OCI-LY3 (cell line): ENCODE results near the gene WAS.
"Not testable (repeated sequence)": the region's sequence is repeated elsewhere in the genome, so short reads cannot be mapped to it uniquely, and the experiment has no call there.

Experiments
- H2AFZ ChIP-seq: fragments of 200-600, 300-600 bp; shearing (Covaris generic); 2 replicates; pipeline ENCODE4 v1.6.0; 2014; ENCODE audit warnings: antibody characterized with exemption, low read depth, low read length
- H3K27ac ChIP-seq: fragments of 200-600, 300-600 bp; sonication (generic); 2 replicates; pipeline ENCODE4 v1.5.1; 2014; ENCODE audit warnings: mild to moderate bottlenecking, low read length, moderate library complexity, mixed read lengths
- H3K27me3 ChIP-seq: fragments of 200-600, 300-600 bp; sonication (generic); 2 replicates; pipeline ENCODE4 v1.6.1; 2014; ENCODE audit warnings: low read depth, low read length, mixed read lengths
- H3K36me3 ChIP-seq: fragments of 200-600, 300-600 bp; sonication (generic); replicated peaks from 2 replicates; pipeline ENCODE3; 2014; ENCODE audit warnings: low read depth, low read length, mixed read lengths
- H3K4me1 ChIP-seq: fragments of 300-600, 200-600 bp; sonication (generic); 2 replicates; pipeline ENCODE4 v1.6.1; 2014; ENCODE audit warnings: low read length, mixed read lengths
- H3K4me2 ChIP-seq: fragments of 200-600, 300-600 bp; sonication (generic); 2 replicates; pipeline ENCODE4 v1.6.1; 2014; ENCODE audit warnings: low read length, mixed read lengths
- H3K4me3 ChIP-seq: fragments of 300-600, 200-600 bp; sonication (generic); 2 replicates; pipeline ENCODE4 v1.5.1; 2014; ENCODE audit warnings: antibody characterized with exemption, mild to moderate bottlenecking, low read length, moderate library complexity
- H3K79me2 ChIP-seq: fragments of 300-600, 200-600 bp; shearing (Covaris generic); 2 replicates; pipeline ENCODE4 v1.6.1; 2014; ENCODE audit warnings: mild to moderate bottlenecking, low read length, mixed read lengths
- H3K9ac ChIP-seq: fragments of 300-600, 200-600 bp; shearing (Covaris generic); 2 replicates; pipeline ENCODE4 v1.6.0; 2014; ENCODE audit warnings: mild to moderate bottlenecking, low read length, moderate library complexity
- H3K9me3 ChIP-seq: fragments of 200-600, 300-600 bp; shearing (Covaris generic); 2 replicates; pipeline ENCODE4 v1.6.1; 2014; ENCODE audit warnings: low read length, mixed read lengths; ENCODE audit not compliant: insufficient read depth
- H4K20me1 ChIP-seq: fragments of 200-600, 300-600 bp; sonication (generic); 2 replicates; pipeline ENCODE4 v1.6.1; 2016; ENCODE audit warnings: low read length, mixed read lengths; ENCODE audit not compliant: insufficient read depth
- EZH2phosphoT487 ChIP-seq: fragments of 200-600 bp; shearing (Covaris generic); IDR thresholded peaks from 2 replicates; pipeline ENCODE4 v1.6.1; 2018; ENCODE audit warnings: antibody characterized with exemption, mixed run types, low read depth
- TF ChIP-seq, protein P1 (sequence below): fragments of 200-600, 300-600 bp; sonication (generic); IDR thresholded peaks from 2 replicates; pipeline ENCODE4 v1.5.1; 2014; ENCODE audit warnings: antibody characterized with exemption, low read length, low read depth

WAS gene

DNA sequence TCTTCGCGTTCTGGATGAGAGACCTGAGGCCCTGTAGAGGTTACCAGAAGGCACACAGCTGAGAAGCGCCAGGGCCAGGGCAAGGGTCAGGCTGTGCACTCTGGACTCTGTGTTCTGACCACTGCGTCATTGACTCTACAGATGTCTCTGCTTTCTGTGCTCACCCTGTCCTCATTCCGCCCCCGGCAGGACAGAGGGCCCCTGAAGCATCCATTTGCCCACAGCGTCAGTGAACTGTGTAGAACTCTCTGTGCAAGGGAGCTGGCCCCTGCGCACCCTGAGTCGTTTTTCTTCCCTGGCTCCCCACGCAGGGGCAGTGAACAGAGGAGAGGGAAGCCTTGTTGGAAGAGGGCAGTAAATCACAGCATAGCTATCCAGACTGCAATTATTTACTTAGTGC is 6.1 kb upstream of the WAS start:
- no peaks in the 10 kb centered on the region for H4K20me1 ChIP-seq
- H3K9ac ChIP-seq: peak overlapping the region; percentile 98
- no peaks in the 10 kb centered on the region for H3K27me3 ChIP-seq
- no peaks in the 10 kb centered on the region for H3K9me3 ChIP-seq
- H3K36me3 ChIP-seq: no peaks in the 10 kb centered on the region
- no peak overlapping the region for H3K27ac ChIP-seq
- H3K79me2 ChIP-seq: peaks cover 25% of the 10 kb centered on the region
- H2AFZ ChIP-seq: no peak overlapping the region
- peak overlapping the region; percentile 80 for H3K4me2 ChIP-seq
- peaks cover 19% of the 10 kb centered on the region; the same call in 1 of the 2 replicates for H3K4me1 ChIP-seq
- TF ChIP-seq, protein P1, sequence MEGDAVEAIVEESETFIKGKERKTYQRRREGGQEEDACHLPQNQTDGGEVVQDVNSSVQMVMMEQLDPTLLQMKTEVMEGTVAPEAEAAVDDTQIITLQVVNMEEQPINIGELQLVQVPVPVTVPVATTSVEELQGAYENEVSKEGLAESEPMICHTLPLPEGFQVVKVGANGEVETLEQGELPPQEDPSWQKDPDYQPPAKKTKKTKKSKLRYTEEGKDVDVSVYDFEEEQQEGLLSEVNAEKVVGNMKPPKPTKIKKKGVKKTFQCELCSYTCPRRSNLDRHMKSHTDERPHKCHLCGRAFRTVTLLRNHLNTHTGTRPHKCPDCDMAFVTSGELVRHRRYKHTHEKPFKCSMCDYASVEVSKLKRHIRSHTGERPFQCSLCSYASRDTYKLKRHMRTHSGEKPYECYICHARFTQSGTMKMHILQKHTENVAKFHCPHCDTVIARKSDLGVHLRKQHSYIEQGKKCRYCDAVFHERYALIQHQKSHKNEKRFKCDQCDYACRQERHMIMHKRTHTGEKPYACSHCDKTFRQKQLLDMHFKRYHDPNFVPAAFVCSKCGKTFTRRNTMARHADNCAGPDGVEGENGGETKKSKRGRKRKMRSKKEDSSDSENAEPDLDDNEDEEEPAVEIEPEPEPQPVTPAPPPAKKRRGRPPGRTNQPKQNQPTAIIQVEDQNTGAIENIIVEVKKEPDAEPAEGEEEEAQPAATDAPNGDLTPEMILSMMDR: no peak
- no peak for TF ChIP-seq EZH2phosphoT487
- H3K4me3 ChIP-seq: peak overlapping the region; percentile 100

DNA sequence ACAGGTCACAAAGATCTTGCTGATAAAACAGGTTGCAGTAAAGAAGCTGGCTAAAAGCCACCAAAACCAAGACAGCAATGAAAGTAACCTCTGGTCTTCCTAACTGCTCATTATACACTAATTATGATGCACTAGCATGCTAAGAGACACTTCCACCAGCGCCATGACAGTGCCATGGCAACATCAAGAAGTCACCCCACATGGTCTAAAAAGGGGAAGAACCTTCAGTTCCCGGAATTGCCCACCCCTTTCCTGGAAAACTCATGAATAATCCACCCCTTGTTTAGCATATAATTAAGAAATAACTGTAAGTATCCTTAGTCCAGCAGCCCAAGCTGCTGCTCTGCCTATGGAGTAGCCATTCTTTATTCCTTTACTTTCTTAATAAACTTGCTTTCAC is 3.1 kb upstream of the WAS start:
- H3K9me3 ChIP-seq, H4K20me1 ChIP-seq, H2AFZ ChIP-seq, H3K4me2 ChIP-seq, H3K9ac ChIP-seq, H3K36me3 ChIP-seq, H3K4me3 ChIP-seq, H3K27me3 ChIP-seq, H3K27ac ChIP-seq: not testable (repeated sequence)
- Histone ChIP-seq H3K4me1 (peaks cover 36% of the 10 kb centered on the region), H3K79me2 (peaks cover 41% of the 10 kb centered on the region)

DNA sequence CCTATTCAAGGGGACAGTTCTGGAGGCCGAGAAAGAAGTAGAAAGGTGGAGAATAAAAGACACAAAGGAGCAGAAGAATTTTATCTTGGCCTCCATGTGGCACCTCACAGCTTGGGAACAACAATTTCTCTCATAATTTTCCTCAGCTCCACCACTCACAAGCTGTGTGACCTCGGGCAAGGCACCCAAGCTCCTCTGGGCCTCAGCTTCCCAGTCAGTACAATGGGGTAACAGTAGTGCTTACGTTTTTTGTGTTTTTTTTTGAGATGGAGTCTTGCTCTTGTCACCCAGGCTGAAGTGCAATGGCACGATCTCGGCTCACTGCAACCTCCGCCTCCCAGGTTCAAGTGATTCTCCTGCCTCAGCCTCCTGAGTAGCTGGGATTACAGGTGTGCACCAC is 2.7 kb upstream of the WAS start:
- not testable (repeated sequence) for H3K9ac ChIP-seq, H3K36me3 ChIP-seq, H3K27me3 ChIP-seq, H3K4me3 ChIP-seq, H3K4me2 ChIP-seq, H3K27ac ChIP-seq, H2AFZ ChIP-seq, H4K20me1 ChIP-seq, H3K9me3 ChIP-seq
- peaks cover 33% of the 10 kb centered on the region for H3K4me1 ChIP-seq
- peaks cover 41% of the 10 kb centered on the region for H3K79me2 ChIP-seq

DNA sequence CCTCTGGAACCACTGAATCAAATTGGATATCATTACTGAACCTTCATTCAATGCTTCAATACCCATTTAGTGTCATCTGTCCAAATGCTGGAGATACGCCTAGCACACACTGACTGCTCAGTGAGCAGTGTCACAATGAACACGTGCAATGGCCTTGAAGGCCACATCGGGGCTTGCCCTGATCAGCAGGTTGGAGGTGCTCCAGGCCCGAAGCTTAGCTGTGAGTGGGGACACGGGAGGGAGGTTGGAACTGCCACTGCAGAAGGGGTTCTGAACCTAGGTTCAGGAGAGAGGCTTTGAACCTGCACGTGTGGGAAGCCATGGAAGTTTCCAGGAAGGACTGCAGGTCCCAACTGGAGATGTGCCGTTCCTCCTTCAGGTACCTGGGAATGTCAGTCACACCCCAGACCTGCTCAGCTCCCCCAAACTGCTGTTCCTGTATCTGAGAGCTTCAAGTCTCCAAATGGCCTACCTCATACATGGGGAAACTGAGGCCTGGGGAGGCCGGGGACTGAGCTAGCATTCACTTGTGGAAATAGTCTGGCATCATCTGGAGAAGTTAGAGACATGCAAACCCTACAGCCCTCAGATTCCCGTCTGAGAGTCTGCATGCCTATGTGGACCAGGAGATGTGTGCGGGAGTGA is 1.9 kb upstream of the WAS start:
- Histone ChIP-seq H3K9ac (no peak overlapping the region), H4K20me1 (no peaks in the 10 kb centered on the region), H3K4me2 (no peak overlapping the region), H3K9me3 (no peaks in the 10 kb centered on the region), H3K27me3 (no peaks in the 10 kb centered on the region), H3K4me1 (peaks cover 33% of the 10 kb centered on the region), H3K79me2 (peaks cover 39% of the 10 kb centered on the region), H2AFZ (no peak overlapping the region), H3K4me3 (no peak overlapping the region), H3K27ac (no peak overlapping the region), H3K36me3 (peaks cover 15% of the 10 kb centered on the region)
- TF ChIP-seq, protein P1: no peak
- no peak for TF ChIP-seq EZH2phosphoT487

DNA sequence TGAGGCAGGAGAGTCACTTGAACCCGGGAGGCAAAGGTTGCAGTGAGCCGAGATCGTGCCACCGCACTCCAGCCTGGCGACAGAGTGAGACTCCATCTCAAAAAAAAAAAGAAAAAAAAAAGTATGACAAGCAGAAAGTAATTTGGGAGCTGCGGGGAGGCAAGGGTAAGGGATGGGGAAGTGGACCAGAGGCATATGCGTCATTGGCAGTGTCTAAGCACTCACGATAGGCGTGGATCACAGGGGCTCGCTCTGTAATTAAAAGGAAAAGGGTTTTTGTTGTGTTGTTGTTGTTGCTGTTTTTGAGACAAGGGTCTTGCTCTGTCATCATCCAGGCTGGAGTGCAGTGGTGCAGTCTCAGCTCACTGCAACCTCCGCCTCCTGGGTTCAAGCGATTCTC is 804 bp upstream of the WAS start:
- Histone ChIP-seq H3K79me2 (peaks cover 29% of the 10 kb centered on the region), H3K27ac (peak overlapping the region; percentile 67; the same call in 1 of the 2 replicates), H3K36me3 (peaks cover 23% of the 10 kb centered on the region), H3K4me1 (peaks cover 27% of the 10 kb centered on the region), H3K4me2 (peak overlapping the region; percentile 99; the same call in 1 of the 2 replicates)
- not testable (repeated sequence) for H2AFZ ChIP-seq, H4K20me1 ChIP-seq, H3K4me3 ChIP-seq, H3K9me3 ChIP-seq, H3K27me3 ChIP-seq, H3K9ac ChIP-seq
